Esophagus (tissue), 2 donors: ENCODE results near the gene INPP4A. TPM values are rescaled to one million over a fixed set of nuclear protein-coding genes. Genes with fewer than 3 reads are reported as not detected.

ENCODE experiments used
- H3K27ac ChIP-seq, 2 donors: one replicate each; pipeline ENCODE4 v1.5.1; 2013; ENCODE audit warnings: low read depth in 2 of 2, mild to moderate bottlenecking in 2 of 2, inconsistent platforms in 1 of 2, low read length in 1 of 2, moderate library complexity in 1 of 2
- H3K27me3 ChIP-seq, 2 donors: one replicate each; pipeline ENCODE4 v1.6.1; 2013; ENCODE audit warnings: low read length in 2 of 2, control low read depth in 1 of 2, mild to moderate bottlenecking in 1 of 2; ENCODE audit not compliant: insufficient read depth in 2 of 2, control insufficient read depth in 1 of 2
- H3K36me3 ChIP-seq, 2 donors: one replicate each; pipeline ENCODE4 v1.6.1; 2013; ENCODE audit warnings: low read length in 1 of 2; ENCODE audit not compliant: control insufficient read depth in 2 of 2, insufficient read depth in 2 of 2
- H3K4me1 ChIP-seq, 2 donors: one replicate each; pipeline ENCODE4 v1.6.1; 2013; ENCODE audit warnings: low read length in 1 of 2; ENCODE audit not compliant: control insufficient read depth in 2 of 2, insufficient read depth in 2 of 2
- H3K4me3 ChIP-seq, 2 donors: one replicate each; pipeline ENCODE4 v1.5.1; 2013; ENCODE audit warnings: low read length in 2 of 2, mild to moderate bottlenecking in 2 of 2, low read depth in 1 of 2, moderate library complexity in 1 of 2
- H3K9me3 ChIP-seq, 2 donors: one replicate each; pipeline ENCODE4 v1.6.1; 2013; ENCODE audit warnings: mild to moderate bottlenecking in 2 of 2, low read depth in 1 of 2, low read length in 1 of 2, moderate library complexity in 1 of 2; ENCODE audit not compliant: control insufficient read depth in 2 of 2, insufficient read depth in 1 of 2
- WGBS, 2 donors: extraction: QIAGEN DNeasy Blood & Tissue Kit; methylation state at CpG; one replicate each; pipeline ENCODE4 v1.1.7; 2013; 5-methylcytosine and 5-hydroxymethylcytosine counted together
- polyA plus RNA-seq, 2 donors: library from polyadenylated mRNA; stranded (reverse); fragments of 200-250 nt; gene quantifications; one replicate each; pipeline ENCODE4 v1.2.3, GENCODE V29; 2013
- donor health status: healthy with polysubstance abuse.
- donor health status: Bipolar disorder and iron deficiency.

The INPP4A gene
- polyA plus RNA-seq, 2 donors: 3.4 to 3.8 TPM

DNA sequence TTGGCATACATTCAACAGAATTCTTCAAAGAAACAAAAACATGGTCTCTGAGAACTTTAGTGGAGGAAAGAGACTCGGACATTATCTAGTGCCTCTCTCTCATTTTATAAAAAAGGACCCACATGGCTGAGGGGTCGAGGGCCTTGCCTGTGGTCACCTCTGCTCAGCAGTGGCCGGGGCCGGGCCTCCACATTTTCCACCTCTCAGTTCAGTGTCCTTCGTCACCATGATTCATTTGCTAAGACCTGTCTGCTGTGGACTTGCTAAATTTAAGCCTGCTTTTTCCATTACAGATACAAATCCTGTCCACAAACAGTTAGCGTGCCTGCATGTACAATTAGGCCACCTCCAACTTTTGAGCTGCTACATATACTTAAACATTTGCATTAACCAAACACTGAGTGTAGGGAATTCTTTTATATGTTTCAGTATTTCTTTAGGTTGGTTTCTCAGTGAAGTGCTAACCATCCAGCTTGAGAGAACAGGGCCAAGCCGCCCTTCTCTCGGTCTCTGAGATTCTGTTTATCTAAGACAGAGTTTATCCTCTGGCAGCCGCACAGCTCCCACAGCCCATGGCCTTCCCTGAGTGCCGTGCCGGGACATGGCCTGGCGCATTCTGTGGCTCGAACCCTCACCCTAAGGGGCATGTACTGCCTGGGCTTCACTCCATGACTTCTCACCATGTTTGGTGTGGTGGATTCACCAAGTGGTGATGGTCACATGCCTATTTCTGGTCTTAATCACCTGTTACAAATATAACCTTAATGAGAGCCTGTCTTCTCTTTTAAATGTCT, 117.4 kb downstream of the INPP4A start:
- no peaks in the 10 kb centered on the region for H3K27me3 ChIP-seq
- peak overlapping the region; percentile 43 to 87 for H3K27ac ChIP-seq
- peaks cover 5 to 10% of the 10 kb centered on the region in 2 donors for H3K36me3 ChIP-seq

DNA sequence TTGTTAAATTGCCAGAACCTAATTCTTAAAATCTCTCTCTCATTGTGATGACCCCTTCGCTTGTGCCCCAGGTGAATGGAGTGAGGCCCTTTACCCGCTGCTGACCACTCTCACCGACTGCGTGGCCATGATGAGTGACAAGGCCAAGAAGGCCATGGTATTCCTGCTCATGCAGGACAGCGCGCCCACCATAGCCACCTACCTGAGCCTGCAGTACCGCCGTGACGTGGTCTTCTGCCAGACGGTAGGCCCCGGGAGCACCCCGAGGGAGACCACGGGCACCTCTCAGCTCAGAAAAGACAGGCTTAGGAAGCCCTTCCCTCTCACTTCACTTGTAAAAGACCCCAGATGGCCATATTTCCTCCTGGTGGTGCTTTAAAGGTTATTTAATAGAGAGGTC, 118.7 kb downstream of the INPP4A start:
- H3K27me3 ChIP-seq: no peaks in the 10 kb centered on the region
- H3K9me3 ChIP-seq: no peaks in the 10 kb centered on the region
- H3K4me1 ChIP-seq: peaks cover 6 to 11% of the 10 kb centered on the region in 2 donors
- 98 to 99% methylated on average over 13 of the region's 13 CpGs for WGBS, 2 donors
- no peak overlapping the region for H3K4me3 ChIP-seq
- H3K27ac ChIP-seq: no peak overlapping the region
- peaks cover 5 to 13% of the 10 kb centered on the region in 2 donors for H3K36me3 ChIP-seq

More for the DNA sequence above, 117.4 kb downstream of the INPP4A start:
- Histone ChIP-seq H3K9me3 (no peaks in the 10 kb centered on the region), H3K4me1 (peaks cover 6 to 11% of the 10 kb centered on the region in 2 donors), H3K4me3 (no peak overlapping the region)
- 66 to 70% methylated on average over 13 of the region's 13 CpGs for WGBS, 2 donors

GRCh38 chr2:98564541-98565132, 120.0 kb downstream of the INPP4A start:
- H3K27ac ChIP-seq: no peak overlapping the region
- H3K36me3 ChIP-seq: peaks cover 0 to 17% of the 10 kb centered on the region in 2 donors
- no peaks in the 10 kb centered on the region for H3K27me3 ChIP-seq
- H3K4me3 ChIP-seq: no peak overlapping the region
- no peaks in the 10 kb centered on the region for H3K9me3 ChIP-seq
- WGBS, 2 donors: 81 to 91% methylated on average over 17 of the region's 17 CpGs
- peaks cover 6 to 8% of the 10 kb centered on the region in 2 donors for H3K4me1 ChIP-seq

GRCh38 chr2:98565286-98565860, 120.7 kb downstream of the INPP4A start:
- 89 to 92% methylated on average over 9 of the region's 9 CpGs for WGBS, 2 donors
- Histone ChIP-seq H3K27ac (no peak overlapping the region), H3K4me1 (peaks cover 6 to 8% of the 10 kb centered on the region in 2 donors), H3K4me3 (no peak overlapping the region), H3K27me3 (no peaks in the 10 kb centered on the region), H3K9me3 (no peaks in the 10 kb centered on the region), H3K36me3 (peaks cover 0 to 25% of the 10 kb centered on the region in 2 donors)

- Histone ChIP-seq H3K4me1 (peaks cover 2 to 4% of the 10 kb centered on the region in 2 donors), H3K9me3 (no peaks in the 10 kb centered on the region), H3K4me3 (no peak overlapping the region), H3K27me3 (no peaks in the 10 kb centered on the region), H3K36me3 (peaks cover 0 to 28% of the 10 kb centered on the region in 2 donors), H3K27ac (no peak overlapping the region)
- WGBS, 2 donors: 95 to 96% methylated on average over 19 of the region's 19 CpGs
Measured at GRCh38 chr2:98565941-98566340, 121.3 kb downstream of the INPP4A start.

DNA sequence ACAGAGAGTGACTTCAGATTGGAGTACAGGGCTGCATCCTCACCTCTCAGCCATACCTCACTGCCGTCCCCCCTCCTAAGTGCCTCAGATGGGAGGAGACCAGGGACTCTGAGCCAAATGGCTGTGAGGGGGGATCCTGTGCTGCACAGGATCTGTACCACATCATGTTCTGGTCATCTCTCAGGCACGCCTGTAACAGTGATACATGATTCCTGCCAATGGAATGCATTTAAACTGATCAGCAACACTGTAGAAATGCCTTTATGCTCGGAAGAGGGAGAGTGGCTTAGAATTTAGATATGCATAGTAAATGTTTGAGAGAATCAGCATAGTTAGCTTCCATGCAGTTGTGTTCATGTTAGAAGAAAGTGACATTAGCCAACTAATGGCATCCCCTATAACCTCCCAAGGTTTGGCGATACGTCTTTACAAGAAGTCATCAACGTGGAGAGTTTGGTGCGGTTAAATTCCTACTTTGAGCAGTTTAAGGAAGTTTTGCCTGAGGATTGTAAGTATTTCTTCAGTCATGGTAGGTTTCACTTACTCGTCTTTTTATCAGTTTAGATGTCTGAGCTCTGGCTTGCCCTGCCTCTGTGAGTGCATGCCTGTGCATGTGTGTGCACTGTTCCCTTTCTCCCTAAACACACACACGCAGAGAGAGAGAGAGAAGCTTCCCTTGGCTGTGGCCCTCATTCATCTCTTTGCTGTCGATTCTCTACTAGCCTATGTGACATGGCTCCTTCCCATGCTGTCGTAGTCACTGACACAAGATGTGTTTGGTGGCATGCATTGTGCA, 123.7 kb downstream of the INPP4A start:
- H3K4me3 ChIP-seq: no peak overlapping the region
- no peaks in the 10 kb centered on the region for H3K27me3 ChIP-seq
- 63 to 75% methylated on average over 11 of the region's 11 CpGs for WGBS, 2 donors
- no peak overlapping the region for H3K27ac ChIP-seq
- H3K36me3 ChIP-seq: peaks cover 0 to 34% of the 10 kb centered on the region in 2 donors
- H3K4me1 ChIP-seq: no peaks in the 10 kb centered on the region
- H3K9me3 ChIP-seq: no peaks in the 10 kb centered on the region

DNA sequence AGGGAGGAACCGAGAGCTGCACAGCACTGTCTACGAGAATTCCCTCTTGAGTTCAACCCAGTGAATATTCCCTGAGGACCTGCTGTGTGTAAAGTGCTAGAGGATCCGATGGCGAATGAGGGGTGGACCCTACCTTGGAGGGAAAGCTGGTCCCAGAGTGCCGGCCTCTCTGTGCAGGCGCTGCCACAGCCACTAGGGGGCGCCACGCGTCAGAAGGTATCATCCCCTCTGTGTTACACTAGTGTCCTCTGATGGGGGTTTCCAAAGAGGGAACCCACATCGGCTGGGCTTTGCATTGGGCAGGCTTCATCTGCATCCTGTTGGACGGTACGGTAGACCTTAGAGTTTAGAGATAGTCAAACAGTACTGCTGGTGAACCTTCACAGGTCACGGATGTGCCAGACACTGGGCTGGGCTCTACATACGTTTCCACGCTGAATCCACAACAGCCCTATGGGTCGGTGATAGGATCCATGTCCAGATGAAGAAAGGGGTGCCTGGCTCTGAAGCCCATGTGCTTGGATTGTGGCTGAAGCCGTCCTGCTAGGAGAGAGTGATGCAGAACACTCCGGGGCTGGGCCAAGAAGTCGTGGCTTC, 124.6 kb downstream of the INPP4A start:
- no peaks in the 10 kb centered on the region for H3K27me3 ChIP-seq
- H3K9me3 ChIP-seq: no peaks in the 10 kb centered on the region
- H3K4me1 ChIP-seq: no peaks in the 10 kb centered on the region
- no peak overlapping the region for H3K4me3 ChIP-seq
- peaks cover 0 to 36% of the 10 kb centered on the region in 2 donors for H3K36me3 ChIP-seq
- 73 to 74% methylated on average over 19 of the region's 19 CpGs for WGBS, 2 donors
- H3K27ac ChIP-seq: no peak overlapping the region

DNA sequence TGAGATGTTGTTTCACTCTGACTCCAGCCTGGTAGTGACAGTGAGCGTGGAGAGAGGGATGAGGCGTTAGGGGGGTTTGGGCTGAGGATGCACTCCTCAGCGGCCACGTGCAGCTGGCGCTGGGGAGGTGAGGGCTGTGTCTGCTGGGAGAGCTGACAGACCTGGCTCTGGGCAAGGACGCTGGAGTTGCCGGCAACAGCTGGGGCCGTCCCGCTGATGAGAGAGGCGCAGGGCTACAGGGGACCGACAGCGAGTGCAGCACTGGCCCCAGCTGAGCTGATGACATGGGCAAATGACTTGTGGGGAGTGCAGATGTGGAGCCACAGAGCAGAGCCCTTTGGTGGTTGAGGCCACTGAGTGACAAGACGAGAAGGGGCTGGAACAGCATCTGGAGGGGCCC, 125.3 kb downstream of the INPP4A start:
- H3K36me3 ChIP-seq: peaks cover 0 to 32% of the 10 kb centered on the region in 2 donors
- no peak overlapping the region for H3K4me3 ChIP-seq
- no peaks in the 10 kb centered on the region for H3K9me3 ChIP-seq
- no peak overlapping the region for H3K27ac ChIP-seq
- H3K4me1 ChIP-seq: no peaks in the 10 kb centered on the region
- 95 to 97% methylated on average over 13 of the region's 13 CpGs for WGBS, 2 donors
- H3K27me3 ChIP-seq: no peaks in the 10 kb centered on the region

- 94 to 96% methylated on average over 5 of the region's 5 CpGs for WGBS, 2 donors
- H3K36me3 ChIP-seq: peaks cover 0 to 32% of the 10 kb centered on the region in 2 donors
Measured at GRCh38 chr2:98570356-98570755, 125.7 kb downstream of the INPP4A start.

More at GRCh38 chr2:98570356-98570755, 125.7 kb downstream of the INPP4A start:
- Histone ChIP-seq H3K27ac (no peak overlapping the region), H3K4me1 (no peaks in the 10 kb centered on the region), H3K27me3 (no peaks in the 10 kb centered on the region), H3K9me3 (no peaks in the 10 kb centered on the region), H3K4me3 (no peak overlapping the region)
